HEK293 (cell line): ENCODE results near the gene C22orf39.

Source experiments
- EGR2 ChIP-seq: fragments of 450-650 bp; formaldehyde crosslinking; IDR thresholded peaks from 2 replicates; pipeline ENCODE4 v1.5.1; 2016; ENCODE audit warnings: low read depth, missing biosample characterization, missing genetic modification characterization
- KLF16 ChIP-seq: fragments of 450-650 bp; formaldehyde crosslinking; IDR thresholded peaks from 2 replicates; pipeline ENCODE4 v1.5.1; 2017; ENCODE audit warnings: missing biosample characterization, missing genetic modification characterization
- MEIS1 ChIP-seq: sonication (generic); formaldehyde crosslinking; IDR thresholded peaks from 2 replicates; pipeline ENCODE4 v1.8.1; 2022; ENCODE audit warnings: missing genetic modification reagents, mild to moderate bottlenecking, borderline replicate concordance
- ZNF138 ChIP-seq: fragments of 450-650 bp; formaldehyde crosslinking; IDR thresholded peaks from 2 replicates; pipeline ENCODE4 v1.5.1; 2016; ENCODE audit warnings: missing biosample characterization, missing genetic modification characterization, borderline replicate concordance
- ZNF23 ChIP-seq: fragments of 450-650 bp; formaldehyde crosslinking; IDR thresholded peaks from 2 replicates; pipeline ENCODE4 v1.5.1; 2016; ENCODE audit warnings: missing biosample characterization, missing genetic modification characterization, borderline replicate concordance
- TF ChIP-seq, protein P1 (sequence below): fragments of 450-650 bp; formaldehyde crosslinking; IDR thresholded peaks from 2 replicates; pipeline ENCODE4 v1.5.1; 2016; ENCODE audit warnings: missing biosample characterization, missing genetic modification characterization

DNA sequence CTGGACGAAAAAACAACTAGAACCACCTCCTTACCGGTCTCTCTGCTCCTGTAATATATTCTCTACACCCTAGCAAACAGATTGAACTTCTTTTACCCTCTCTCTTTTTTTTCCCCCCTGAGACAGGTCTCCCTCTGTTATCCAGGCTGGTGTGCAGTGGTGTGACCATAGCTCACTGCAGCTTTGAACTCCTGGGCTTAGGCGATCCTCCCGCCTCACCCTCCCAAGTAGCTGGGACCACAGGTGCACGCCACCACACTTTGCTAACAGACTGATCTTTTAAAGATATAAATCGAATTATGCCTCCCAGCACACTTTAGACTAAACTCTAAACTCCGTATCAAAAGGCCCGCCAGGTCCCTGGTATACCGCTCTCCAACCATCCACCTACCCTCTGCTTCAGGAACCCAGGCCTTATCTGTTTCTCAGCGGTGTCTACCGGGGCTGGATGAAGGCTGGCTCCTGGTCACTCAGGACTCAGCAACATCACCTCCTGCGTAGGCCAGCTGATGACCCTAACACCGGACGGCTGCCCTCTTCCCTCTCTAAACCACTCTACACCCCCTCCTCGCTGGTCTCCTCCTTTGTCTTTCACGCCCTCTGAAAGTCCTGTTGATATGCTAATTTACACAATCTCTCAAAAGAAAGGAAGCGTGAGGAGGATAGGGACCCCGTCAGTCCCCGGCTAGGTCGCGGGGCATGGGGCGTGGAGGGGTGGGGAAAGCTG is 745 bp downstream of the C22orf39 start:
- no peak for TF ChIP-seq KLF16 (tag by site-specific recombination)
- TF ChIP-seq ZNF23 (tag by site-specific recombination) = no peak
- TF ChIP-seq, protein P1, sequence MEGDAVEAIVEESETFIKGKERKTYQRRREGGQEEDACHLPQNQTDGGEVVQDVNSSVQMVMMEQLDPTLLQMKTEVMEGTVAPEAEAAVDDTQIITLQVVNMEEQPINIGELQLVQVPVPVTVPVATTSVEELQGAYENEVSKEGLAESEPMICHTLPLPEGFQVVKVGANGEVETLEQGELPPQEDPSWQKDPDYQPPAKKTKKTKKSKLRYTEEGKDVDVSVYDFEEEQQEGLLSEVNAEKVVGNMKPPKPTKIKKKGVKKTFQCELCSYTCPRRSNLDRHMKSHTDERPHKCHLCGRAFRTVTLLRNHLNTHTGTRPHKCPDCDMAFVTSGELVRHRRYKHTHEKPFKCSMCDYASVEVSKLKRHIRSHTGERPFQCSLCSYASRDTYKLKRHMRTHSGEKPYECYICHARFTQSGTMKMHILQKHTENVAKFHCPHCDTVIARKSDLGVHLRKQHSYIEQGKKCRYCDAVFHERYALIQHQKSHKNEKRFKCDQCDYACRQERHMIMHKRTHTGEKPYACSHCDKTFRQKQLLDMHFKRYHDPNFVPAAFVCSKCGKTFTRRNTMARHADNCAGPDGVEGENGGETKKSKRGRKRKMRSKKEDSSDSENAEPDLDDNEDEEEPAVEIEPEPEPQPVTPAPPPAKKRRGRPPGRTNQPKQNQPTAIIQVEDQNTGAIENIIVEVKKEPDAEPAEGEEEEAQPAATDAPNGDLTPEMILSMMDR (tag by site-specific recombination) = no peak
- TF ChIP-seq EGR2 (tag by site-specific recombination) = no peak
- TF ChIP-seq ZNF138 (tag by site-specific recombination) = no peak
- TF ChIP-seq MEIS1 (CRISPR knock-in tag) = no peak
